ENCODE measurements around the gene PLXNA4.

The PLXNA4 gene

GRCh38 chr7:132256721-132257212 lies 319.5 kb downstream of the PLXNA4 start:
- H2AFZ ChIP-seq (ENCODE audit: low read depth, low read length, severe bottlenecking): no peak overlapping the region
- H3K9ac ChIP-seq (ENCODE audit: low read length): no peak overlapping the region
- H3K4me2 ChIP-seq (ENCODE audit: low read depth, low read length, poor library complexity, severe bottlenecking): no peak overlapping the region
- no peaks in the 10 kb centered on the region for H3K9me2 ChIP-seq (replicated peaks; ENCODE audit: insufficient read depth, low read length)
- H3K79me2 ChIP-seq (ENCODE audit: insufficient read depth, low read length): no peaks in the 10 kb centered on the region
- TF ChIP-seq EZH2phosphoT487 (conservative IDR thresholded peaks at IDR 0.05; ENCODE audit: low read length): no peak
- no peaks in the 10 kb centered on the region for H3K27me3 ChIP-seq (ENCODE audit: low read length)
- H3F3A ChIP-seq (ENCODE audit: insufficient read depth): no peaks in the 10 kb centered on the region
- no peak overlapping the region for H3K27ac ChIP-seq (ENCODE audit: low read depth, low read length)
- H3K36me3 ChIP-seq (ENCODE audit: low read length): no peaks in the 10 kb centered on the region
- no peaks in the 10 kb centered on the region for H4K20me1 ChIP-seq (ENCODE audit: low read depth, low read length)
- no peaks in the 10 kb centered on the region for H3K9me3 ChIP-seq (ENCODE audit: insufficient read depth, low read length)
- no peak overlapping the region for H3K4me3 ChIP-seq (ENCODE audit: insufficient read depth, low read length, poor library complexity, severe bottlenecking)

GRCh38 chr7:132255898-132256297 lies 320.4 kb downstream of the PLXNA4 start:
- TF ChIP-seq EZH2phosphoT487 (conservative IDR thresholded peaks at IDR 0.05; ENCODE audit: low read length) (no peak), CTCF (IDR thresholded peaks at IDR 0.05; ENCODE audit: insufficient read depth, low read length, poor library complexity, severe bottlenecking) (no peak)
- H3K27me3 ChIP-seq (ENCODE audit: low read length): no peaks in the 10 kb centered on the region

GRCh38 chr7:132255115-132255797 lies 321.0 kb downstream of the PLXNA4 start:
- no peak overlapping the region for H3K4me3 ChIP-seq (ENCODE audit: insufficient read depth, low read length, poor library complexity, severe bottlenecking)
- no peak for TF ChIP-seq CTCF (IDR thresholded peaks at IDR 0.05; ENCODE audit: insufficient read depth, low read length, poor library complexity, severe bottlenecking)
- no peak for TF ChIP-seq EZH2phosphoT487 (conservative IDR thresholded peaks at IDR 0.05; ENCODE audit: low read length)

More at GRCh38 chr7:132255898-132256297, 320.4 kb downstream of the PLXNA4 start:
- H2AFZ ChIP-seq (ENCODE audit: low read depth, low read length, severe bottlenecking): no peak overlapping the region
- H4K20me1 ChIP-seq (ENCODE audit: low read depth, low read length): no peaks in the 10 kb centered on the region
- no peak overlapping the region for H3K4me3 ChIP-seq (ENCODE audit: insufficient read depth, low read length, poor library complexity, severe bottlenecking)
- no peaks in the 10 kb centered on the region for H3K36me3 ChIP-seq (ENCODE audit: low read length)
- H3K79me2 ChIP-seq (ENCODE audit: insufficient read depth, low read length): no peaks in the 10 kb centered on the region
- no peak overlapping the region for H3K9ac ChIP-seq (ENCODE audit: low read length)
- no peak overlapping the region for H3K4me2 ChIP-seq (ENCODE audit: low read depth, low read length, poor library complexity, severe bottlenecking)
- H3K9me3 ChIP-seq (ENCODE audit: insufficient read depth, low read length): no peaks in the 10 kb centered on the region
- H3K27ac ChIP-seq (ENCODE audit: low read depth, low read length): no peak overlapping the region
- no peaks in the 10 kb centered on the region for H3F3A ChIP-seq (ENCODE audit: insufficient read depth)
- H3K9me2 ChIP-seq (replicated peaks; ENCODE audit: insufficient read depth, low read length): no peaks in the 10 kb centered on the region

GRCh38 chr7:132254455-132254854 lies 321.8 kb downstream of the PLXNA4 start:
- H4K20me1 ChIP-seq (ENCODE audit: low read depth, low read length): no peaks in the 10 kb centered on the region
- no peaks in the 10 kb centered on the region for H3K9me2 ChIP-seq (replicated peaks; ENCODE audit: insufficient read depth, low read length)
- no peak overlapping the region for H3K27ac ChIP-seq (ENCODE audit: low read depth, low read length)
- H3K4me2 ChIP-seq (ENCODE audit: low read depth, low read length, poor library complexity, severe bottlenecking): no peak overlapping the region
- H3K9me3 ChIP-seq (ENCODE audit: insufficient read depth, low read length): no peaks in the 10 kb centered on the region
- no peaks in the 10 kb centered on the region for H3K27me3 ChIP-seq (ENCODE audit: low read length)
- H3K4me3 ChIP-seq (ENCODE audit: insufficient read depth, low read length, poor library complexity, severe bottlenecking): no peak overlapping the region
- no peak overlapping the region for H2AFZ ChIP-seq (ENCODE audit: low read depth, low read length, severe bottlenecking)
- TF ChIP-seq EZH2phosphoT487 (conservative IDR thresholded peaks at IDR 0.05; ENCODE audit: low read length) (no peak), CTCF (IDR thresholded peaks at IDR 0.05; ENCODE audit: insufficient read depth, low read length, poor library complexity, severe bottlenecking) (no peak)
- no peak overlapping the region for H3K9ac ChIP-seq (ENCODE audit: low read length)
- H3F3A ChIP-seq (ENCODE audit: insufficient read depth): no peaks in the 10 kb centered on the region
- no peaks in the 10 kb centered on the region for H3K36me3 ChIP-seq (ENCODE audit: low read length)
- H3K79me2 ChIP-seq (ENCODE audit: insufficient read depth, low read length): no peaks in the 10 kb centered on the region

More at GRCh38 chr7:132255115-132255797, 321.0 kb downstream of the PLXNA4 start:
- no peaks in the 10 kb centered on the region for H3K36me3 ChIP-seq (ENCODE audit: low read length)
- no peaks in the 10 kb centered on the region for H3K9me3 ChIP-seq (ENCODE audit: insufficient read depth, low read length)
- no peak overlapping the region for H3K27ac ChIP-seq (ENCODE audit: low read depth, low read length)
- H3K9me2 ChIP-seq (replicated peaks; ENCODE audit: insufficient read depth, low read length): no peaks in the 10 kb centered on the region
- no peak overlapping the region for H3K9ac ChIP-seq (ENCODE audit: low read length)
- H3K79me2 ChIP-seq (ENCODE audit: insufficient read depth, low read length): no peaks in the 10 kb centered on the region
- H4K20me1 ChIP-seq (ENCODE audit: low read depth, low read length): no peaks in the 10 kb centered on the region
- no peaks in the 10 kb centered on the region for H3F3A ChIP-seq (ENCODE audit: insufficient read depth)
- no peak overlapping the region for H3K4me2 ChIP-seq (ENCODE audit: low read depth, low read length, poor library complexity, severe bottlenecking)
- no peak overlapping the region for H2AFZ ChIP-seq (ENCODE audit: low read depth, low read length, severe bottlenecking)
- H3K27me3 ChIP-seq (ENCODE audit: low read length): no peaks in the 10 kb centered on the region
